Prostate gland (tissue), 2 donors: ENCODE data around the gene WDR72.

Experiments used
- CTCF ChIP-seq, 4 experiments: fragments of 200-600 bp in 2 of 4; fragments of 450-650 bp in 2 of 4; sonication (generic) in 2 of 4; IDR thresholded peaks; 1 replicate in 3 of 4; 2 replicates in 1 of 4; pipeline ENCODE4 v1.5.1; 2016 to 2019; ENCODE audit warnings: antibody characterized with exemption in 4 of 4, mild to moderate bottlenecking in 2 of 4, moderate library complexity in 2 of 4
- POLR2A ChIP-seq: fragments of 450-650 bp; IDR thresholded peaks from one replicate; pipeline ENCODE4 v1.6.1; 2016; ENCODE audit warnings: antibody characterized with exemption, mild to moderate bottlenecking

- no peak for TF ChIP-seq POLR2A
- TF ChIP-seq CTCF (IDR thresholded peaks at IDR 0.05), result no peak
These were observed 1.1 kb downstream of the WDR72 start for GRCh38 chr15:53758412-53758811.
